H1 (cell line): ENCODE measurements around the gene MAJIN. TPM values are rescaled to one million over a fixed set of nuclear protein-coding genes. Genes with fewer than 3 reads are reported as not detected.

ENCODE experiments used
- CTCF ChIA-PET: fragments of 300-600 bp; sonication (Branson Sonifier 250); formaldehyde crosslinking; loops from one replicate; lab custom pipeline; 2021; ENCODE audit not compliant: partially characterized antibody; lab: Charles Lee
- POLR2A ChIA-PET: fragments of 300-600 bp; sonication (Branson Sonifier 250); formaldehyde crosslinking; loops from one replicate; lab custom pipeline; 2021; ENCODE audit warnings: inconsistent platforms; ENCODE audit not compliant: partially characterized antibody; lab: Charles Lee
- DNase-seq, 2 experiments: peaks; one replicate each; pipeline versions ENCODE4 v3.0.0 to v3.0.0-alpha.2; 2010 to 2022; ENCODE audit warnings: low spot score in 2 of 2, low read depth in 1 of 2, mixed read lengths in 1 of 2
- FAIRE-seq: peaks from 2 replicates; lab custom pipeline; 2011; peaks lifted over from hg19 to GRCh38; lab: Jason Lieb, UNC
- H2AFZ ChIP-seq: 2 replicates; pipeline ENCODE4 v1.8.1; 2012; ENCODE audit warnings: low read length, inconsistent platforms
- H2AK5ac ChIP-seq: 2 replicates; pipeline ENCODE4 v1.6.1; 2013; ENCODE audit warnings: low read depth, low read length
- H2BK120ac ChIP-seq: replicated peaks from 2 replicates; pipeline ENCODE3; 2013; ENCODE audit warnings: low read depth, low read length, inconsistent platforms
- H2BK12ac ChIP-seq: 2 replicates; pipeline ENCODE4 v1.6.1; 2013; ENCODE audit warnings: low read depth, low read length
- H2BK15ac ChIP-seq: 2 replicates; pipeline ENCODE4 v1.6.1; 2013; ENCODE audit warnings: low read length
- H2BK20ac ChIP-seq: 2 replicates; pipeline ENCODE4 v1.6.1; 2013; ENCODE audit warnings: low read length
- H2BK5ac ChIP-seq: 2 replicates; pipeline ENCODE4 v1.6.1; 2013; ENCODE audit warnings: low read depth, low read length
- H3K14ac ChIP-seq: 2 replicates; pipeline ENCODE4 v1.6.1; 2013; ENCODE audit warnings: inconsistent platforms; ENCODE audit not compliant: insufficient read length
- H3K18ac ChIP-seq: 2 replicates; pipeline ENCODE4 v1.6.1; 2013; ENCODE audit warnings: low read length; ENCODE audit errors: extremely low read depth
- H3K23ac ChIP-seq: 2 replicates; pipeline ENCODE4 v1.6.1; 2013; ENCODE audit warnings: inconsistent platforms; ENCODE audit not compliant: insufficient read length
- H3K23me2 ChIP-seq: 2 replicates; pipeline ENCODE4 v1.6.1; 2013; ENCODE audit warnings: low read depth, low read length
- H3K27ac ChIP-seq: 2 replicates; pipeline ENCODE4 v1.6.1; 2011; ENCODE audit warnings: low read depth, low read length, inconsistent platforms
- H3K27me3 ChIP-seq, 4 experiments: replicated peaks in 1 of 4; 1 replicate in 1 of 4; 2 replicates in 3 of 4; pipeline versions ENCODE4 v1.6.1 to v1.8.1; 2011 to 2013; ENCODE audit warnings: low read length in 3 of 4, mild to moderate bottlenecking in 3 of 4, inconsistent platforms in 2 of 4, mixed read lengths in 2 of 4, moderate library complexity in 1 of 4; ENCODE audit not compliant: control insufficient read depth in 3 of 4, insufficient read depth in 3 of 4; ENCODE audit errors: extremely low read depth in 1 of 4
- H3K36me3 ChIP-seq, 4 experiments: 2 replicates each; pipeline versions ENCODE4 v1.6.1 to v1.8.1; 2011 to 2013; ENCODE audit warnings: mild to moderate bottlenecking in 4 of 4, low read length in 3 of 4, moderate library complexity in 2 of 4, control low read depth in 1 of 4, inconsistent platforms in 1 of 4; ENCODE audit not compliant: insufficient read depth in 4 of 4, control insufficient read depth in 2 of 4
- H3K4ac ChIP-seq: replicated peaks from 2 replicates; pipeline ENCODE3; 2013; ENCODE audit warnings: low read length, low read depth, mixed read lengths, inconsistent platforms; ENCODE audit not compliant: insufficient read length
- H3K4me1 ChIP-seq, 4 experiments: replicated peaks in 1 of 4; 1 replicate in 1 of 4; 2 replicates in 3 of 4; pipeline versions ENCODE4 v1.6.1 to v1.8.1; 2011 to 2013; ENCODE audit warnings: low read length in 3 of 4, inconsistent platforms in 2 of 4, mixed read lengths in 1 of 4; ENCODE audit not compliant: insufficient read depth in 4 of 4, control insufficient read depth in 3 of 4
- H3K4me2 ChIP-seq, 2 experiments: 2 replicates each; pipeline versions ENCODE4 v1.6.1 to v1.8.1; 2011 to 2013; ENCODE audit warnings: low read depth in 2 of 2, low read length in 2 of 2, control low read depth in 1 of 2, inconsistent platforms in 1 of 2, mild to moderate bottlenecking in 1 of 2; ENCODE audit not compliant: insufficient read depth in 1 of 2
- H3K4me3 ChIP-seq, 4 experiments: fragments of 200-600, 300-600 bp in 1 of 4; sonication (generic), shearing (Covaris generic), sonication (Bioruptor Twin) in 1 of 4; 2 replicates each; pipeline versions ENCODE4 v1.5.1 to v1.8.1; 2011 to 2016; ENCODE audit warnings: low read length in 4 of 4, low read depth in 3 of 4, control low read depth in 2 of 4, inconsistent platforms in 2 of 4, mild to moderate bottlenecking in 2 of 4, mixed read lengths in 1 of 4, moderate library complexity in 1 of 4; ENCODE audit not compliant: insufficient read depth in 2 of 4; ENCODE audit errors: extremely low read depth in 1 of 4
- H3K56ac ChIP-seq: replicated peaks from 2 replicates; pipeline ENCODE3; 2013; ENCODE audit warnings: low read depth, mild to moderate bottlenecking, mixed read lengths, low read length, inconsistent platforms; ENCODE audit not compliant: insufficient read length
- H3K79me1 ChIP-seq: 2 replicates; pipeline ENCODE4 v1.6.1; 2013; ENCODE audit warnings: low read depth, low read length, control low read depth
- H3K79me2 ChIP-seq, 2 experiments: 2 replicates each; pipeline versions ENCODE4 v1.6.1 to v1.8.1; 2012 to 2013; ENCODE audit warnings: low read length in 2 of 2, mild to moderate bottlenecking in 2 of 2, inconsistent platforms in 1 of 2; ENCODE audit not compliant: insufficient read depth in 2 of 2, control insufficient read depth in 1 of 2
- H3K9ac ChIP-seq, 4 experiments: replicated peaks in 1 of 4; 1 replicate in 1 of 4; 2 replicates in 3 of 4; pipeline versions ENCODE4 v1.6.1 to v1.8.1; 2011 to 2013; ENCODE audit warnings: low read depth in 3 of 4, low read length in 3 of 4, control low read depth in 2 of 4, mild to moderate bottlenecking in 2 of 4, moderate library complexity in 2 of 4, inconsistent platforms in 1 of 4; ENCODE audit errors: extremely low read depth in 1 of 4
- H3K9me3 ChIP-seq, 2 experiments: 2 replicates each; pipeline versions ENCODE4 v1.6.1 to v1.8.1; 2012 to 2013; ENCODE audit warnings: mild to moderate bottlenecking in 2 of 2, moderate library complexity in 2 of 2, control low read depth in 1 of 2, inconsistent platforms in 1 of 2, low read depth in 1 of 2, low read length in 1 of 2, mixed read lengths in 1 of 2; ENCODE audit not compliant: insufficient read depth in 2 of 2
- H4K20me1 ChIP-seq, 2 experiments: replicated peaks in 1 of 2; 2 replicates each; pipeline versions ENCODE3 to v1.8.1; 2011 to 2013; ENCODE audit warnings: inconsistent platforms in 2 of 2, low read length in 2 of 2, mild to moderate bottlenecking in 1 of 2; ENCODE audit not compliant: insufficient read depth in 2 of 2, control insufficient read depth in 1 of 2
- H4K5ac ChIP-seq: 2 replicates; pipeline ENCODE4 v1.6.1; 2013; ENCODE audit warnings: low read length, low read depth, mixed read lengths, inconsistent platforms; ENCODE audit not compliant: insufficient read length
- H4K8ac ChIP-seq: 2 replicates; pipeline ENCODE4 v1.8.0; 2013; ENCODE audit warnings: mild to moderate bottlenecking, moderate library complexity, low read length, inconsistent platforms; ENCODE audit not compliant: insufficient read depth; ENCODE audit errors: extremely low read depth
- H4K91ac ChIP-seq: replicated peaks from 2 replicates; pipeline ENCODE3; 2013; ENCODE audit warnings: low read length, mixed read lengths, inconsistent platforms; ENCODE audit not compliant: insufficient read length
- ASH2L ChIP-seq: fragments of 200-600, 300-600 bp; sonication (generic); IDR thresholded peaks from one replicate; pipeline ENCODE4 v1.7.1; 2017; ENCODE audit warnings: low read length
- ATF3 ChIP-seq: IDR thresholded peaks from 2 replicates; pipeline ENCODE4 v1.6.1; 2011; ENCODE audit warnings: low read depth, mild to moderate bottlenecking, low read length; ENCODE audit not compliant: insufficient read depth
- KDM1A ChIP-seq: fragments of 200-600, 300-600 bp; sonication (generic); IDR thresholded peaks from 2 replicates; pipeline ENCODE4 v1.7.1; 2016; ENCODE audit warnings: mild to moderate bottlenecking, low read length, borderline replicate concordance
- KDM4A ChIP-seq: IDR thresholded peaks from one replicate; pipeline ENCODE4 v1.7.1; 2012; ENCODE audit warnings: low read depth, mild to moderate bottlenecking, moderate library complexity, low read length, inconsistent platforms; ENCODE audit not compliant: severe bottlenecking
- MAX ChIP-seq: IDR thresholded peaks from 2 replicates; pipeline ENCODE4 v1.6.1; 2012; ENCODE audit warnings: inconsistent platforms
- POU5F1 ChIP-seq: IDR thresholded peaks from 2 replicates; pipeline ENCODE4 v1.6.1; 2011; ENCODE audit warnings: low read depth, mild to moderate bottlenecking, low read length, moderate library complexity
- RFX5 ChIP-seq: IDR thresholded peaks from 2 replicates; pipeline ENCODE4 v1.6.1; 2011; ENCODE audit warnings: low read depth, low read length, improper control_type of control experiment, borderline replicate concordance
- SIRT6 ChIP-seq: IDR thresholded peaks from one replicate; pipeline ENCODE4 v1.7.1; 2012; ENCODE audit warnings: low read length, inconsistent platforms
- SIX5 ChIP-seq: IDR thresholded peaks from 2 replicates; pipeline ENCODE4 v1.6.1; 2011; ENCODE audit warnings: mild to moderate bottlenecking, low read depth, low read length
- SP4 ChIP-seq: IDR thresholded peaks from 2 replicates; pipeline ENCODE4 v1.6.1; 2012; ENCODE audit warnings: low read length, inconsistent platforms
- USF2 ChIP-seq: IDR thresholded peaks from 2 replicates; pipeline ENCODE4 v1.6.1; 2011; ENCODE audit warnings: low read length, improper control_type of control experiment
- ZNF274 ChIP-seq: IDR thresholded peaks from 2 replicates; pipeline ENCODE4 v1.7.0; 2012; ENCODE audit warnings: low read length, borderline replicate concordance; ENCODE audit errors: extremely low read depth
- WGBS, 2 experiments: shearing (Covaris generic) in 1 of 2; methylation state at CpG; one replicate each; pipeline versions ENCODE4 v1.1.6 to v1.1.7; 2013 to 2015; ENCODE audit warnings: low lambda C conversion rate in 2 of 2, mixed read lengths in 2 of 2, inconsistent platforms in 1 of 2, low coverage in 1 of 2, missing lambda C conversion rate in 1 of 2; ENCODE audit not compliant: insufficient replicate concordance in 2 of 2, insufficient coverage in 1 of 2, insufficient read length in 1 of 2; ENCODE audit errors: extremely low coverage in 1 of 2, missing lambda C conversion rate in 1 of 2; 5-methylcytosine and 5-hydroxymethylcytosine counted together
- polyA plus RNA-seq, 7 experiments: library from polyadenylated mRNA; depleted of rRNA in 3 of 7; stranded (reverse) in 5 of 7; unstranded in 2 of 7; fragments of >200 nt in 5 of 7; fragments of 200-250 nt in 2 of 7; gene quantifications; 1 replicate in 5 of 7; 2 replicates in 1 of 7; 4 replicates in 1 of 7; pipeline versions ENCODE4 v1.2.1 to v1.2.3, GENCODE V29; 2011 to 2013; ENCODE audit warnings: missing spikeins in 2 of 7, mixed read lengths in 2 of 7
- total RNA-seq: library from RNA; stranded (reverse); fragmentation: NEBNext Ultra II Directional; extraction: Animal tissue kit (Norgen Biotek cat#: 25700); gene quantifications from 2 replicates; pipeline ENCODE4 v1.2.1, GENCODE V29; 2021

The MAJIN gene
- total and polyA plus RNA-seq, 2 of the 8 experiments (the other 6 are each of a cell fraction or from before 2014, with no cell fraction given), result not detected

GRCh38 chr11:64896448-64897022, 75.4 kb downstream of the MAJIN start:
- peaks cover 0 to 11% (median 1%) of the 10 kb centered on the region in 4 experiments; a peak in 3 of 8 replicates for H3K36me3 ChIP-seq
- DNase-seq, result no peak
- TF ChIP-seq MAX (no peak), USF2 (no peak), KDM4A (no peak), ZNF274 (no peak), RFX5 (no peak), SIX5 (no peak), SP4 (no peak), SIRT6 (no peak), ATF3 (no peak), ASH2L (no peak), KDM1A (no peak), POU5F1 (no peak)

More at GRCh38 chr11:64896448-64897022, 75.4 kb downstream of the MAJIN start:
- 90% methylated on average over 14 of the region's 14 CpGs; no CpG with 5 or more reads in 1 of the 2 experiments for WGBS, 2 experiments
- Histone ChIP-seq H3K79me1 (no peaks in the 10 kb centered on the region), H3K14ac (no peak overlapping the region), H2BK15ac (no peak overlapping the region), H2BK5ac (no peak overlapping the region), H4K91ac (no peak overlapping the region), H3K9me3 (no peaks in the 10 kb centered on the region), H2BK120ac (no peak overlapping the region), H3K23ac (no peak overlapping the region), H3K56ac (no peak overlapping the region), H3K79me2 (no peaks in the 10 kb centered on the region), H3K9ac (no peak overlapping the region), H2BK12ac (no peak overlapping the region), H4K20me1 (peaks cover 0 to 3% of the 10 kb centered on the region in 2 experiments), H3K4ac (no peak overlapping the region), H2BK20ac (no peak overlapping the region), H3K23me2 (no peaks in the 10 kb centered on the region), H4K5ac (no peak overlapping the region), H3K27me3 (no peaks in the 10 kb centered on the region), H3K27ac (no peak overlapping the region), H3K4me1 (peaks cover 0 to 2% (median under 1%) of the 10 kb centered on the region in 4 experiments; a peak in 2 of 7 replicates), H2AK5ac (no peak overlapping the region), H4K8ac (no peak overlapping the region), H2AFZ (no peak overlapping the region), H3K4me2 (no peak overlapping the region), H3K18ac (no peak overlapping the region), H3K4me3 (no peak overlapping the region)
- ChIA-PET CTCF (interaction anchor here (0.6 to 32.2 kb wide), 9 partner anchors 8 to 126 kb away, joined by 3 to 1058 read pairs (median 6); partner anchors contain the start of genes BATF2, CDC42BPG and EHD1), POLR2A (interaction anchor here (1.4 to 24.6 kb wide), 3 partner anchors 39 to 93 kb away, joined by 3 to 408 read pairs (median 4); partner anchors contain the start of gene MAP4K2)
- FAIRE-seq, result no peak
